GM21619 (cell line): Measurements from ENCODE around the gene RREB1.
"Not testable (repeated sequence)": the region's sequence is repeated elsewhere in the genome, so short reads cannot be mapped to it uniquely, and the experiment has no call there.

Source experiments
- ATAC-seq: cut with Tn5 transposase; IDR thresholded peaks from one replicate; pipeline ENCODE4 v1.9.1; 2021; ENCODE audit not compliant: unreplicated experiment

Gene RREB1

DNA sequence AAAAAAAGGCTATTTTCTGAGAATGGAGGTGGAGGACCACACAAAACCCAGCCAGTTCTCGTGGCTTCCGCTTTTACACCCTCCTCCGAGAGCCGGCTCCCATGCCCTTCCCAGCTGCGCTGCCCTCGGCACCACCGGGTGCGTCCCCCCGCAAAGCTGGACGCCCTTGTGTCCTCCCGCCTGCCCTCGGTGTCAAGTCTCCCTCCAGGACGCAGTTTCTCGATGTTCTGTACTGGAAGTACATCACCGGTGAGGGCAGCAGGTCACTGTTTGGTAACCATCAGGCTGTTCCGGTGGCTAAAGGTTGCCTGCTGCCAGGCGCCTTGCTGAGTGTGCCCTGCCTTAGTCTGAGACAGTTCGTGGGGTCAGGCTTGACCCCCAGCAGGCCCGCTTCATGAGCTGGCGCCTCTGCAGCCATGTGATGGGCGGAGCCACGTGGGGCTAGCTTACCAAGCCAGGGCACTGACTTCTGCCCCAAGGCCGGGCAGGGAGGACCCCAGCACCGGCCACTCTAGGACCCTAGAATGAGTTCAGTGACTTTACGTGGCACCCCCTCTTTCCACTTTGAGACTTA, 34.6 kb downstream of the RREB1 start:
- no peak for ATAC-seq

DNA sequence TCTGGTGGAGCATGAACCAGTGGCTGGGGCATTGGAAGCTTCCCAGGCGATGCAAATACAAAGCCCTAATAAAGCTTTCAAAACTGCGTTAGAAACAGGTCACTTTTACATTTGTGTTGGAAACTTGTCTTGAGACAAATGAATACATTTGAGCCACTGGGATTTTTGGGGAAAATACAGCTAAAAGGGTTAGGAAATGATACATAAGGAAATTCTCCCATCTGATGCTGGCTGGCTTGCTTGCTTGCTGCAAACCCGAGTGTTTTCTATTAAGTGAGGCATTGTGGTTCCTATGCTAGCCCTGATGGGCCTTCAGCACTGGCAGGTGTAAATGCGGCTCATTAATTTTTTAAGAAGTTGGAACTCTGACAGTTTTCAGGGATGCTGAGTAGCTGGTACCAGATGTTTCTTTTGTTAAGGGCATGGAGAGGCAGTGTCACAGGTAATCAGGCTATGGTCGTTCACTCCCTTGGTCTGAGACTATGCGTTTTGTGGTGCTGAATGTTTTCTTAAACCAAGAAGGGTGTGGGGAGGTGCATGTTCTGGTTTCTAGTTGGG, 35.2 kb downstream of the RREB1 start:
- no peak for ATAC-seq

DNA sequence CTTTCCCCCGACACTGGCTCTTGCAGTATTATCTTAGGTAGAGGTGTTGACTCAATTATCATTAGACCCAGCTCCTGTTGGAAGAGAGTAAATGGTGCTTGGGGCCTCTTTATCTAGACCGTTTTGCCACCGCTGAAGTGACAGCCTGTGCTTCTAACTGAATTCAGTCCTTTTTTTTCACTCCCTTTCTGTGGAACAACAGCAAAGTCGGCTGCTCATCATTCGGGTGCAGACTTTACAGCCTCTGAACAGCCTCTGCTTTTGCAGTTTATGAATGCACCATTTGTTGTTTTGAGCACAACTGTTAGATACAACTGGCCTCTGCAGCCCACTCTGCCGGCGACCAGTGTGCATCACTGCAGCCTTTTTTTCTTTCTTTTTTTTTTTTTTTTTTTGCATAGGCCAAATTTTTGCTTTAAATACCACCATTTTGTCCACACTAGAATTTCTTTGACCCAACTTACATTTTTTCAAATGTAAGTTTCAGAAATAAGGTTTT, 35.8 kb downstream of the RREB1 start:
- ATAC-seq: no peak

DNA sequence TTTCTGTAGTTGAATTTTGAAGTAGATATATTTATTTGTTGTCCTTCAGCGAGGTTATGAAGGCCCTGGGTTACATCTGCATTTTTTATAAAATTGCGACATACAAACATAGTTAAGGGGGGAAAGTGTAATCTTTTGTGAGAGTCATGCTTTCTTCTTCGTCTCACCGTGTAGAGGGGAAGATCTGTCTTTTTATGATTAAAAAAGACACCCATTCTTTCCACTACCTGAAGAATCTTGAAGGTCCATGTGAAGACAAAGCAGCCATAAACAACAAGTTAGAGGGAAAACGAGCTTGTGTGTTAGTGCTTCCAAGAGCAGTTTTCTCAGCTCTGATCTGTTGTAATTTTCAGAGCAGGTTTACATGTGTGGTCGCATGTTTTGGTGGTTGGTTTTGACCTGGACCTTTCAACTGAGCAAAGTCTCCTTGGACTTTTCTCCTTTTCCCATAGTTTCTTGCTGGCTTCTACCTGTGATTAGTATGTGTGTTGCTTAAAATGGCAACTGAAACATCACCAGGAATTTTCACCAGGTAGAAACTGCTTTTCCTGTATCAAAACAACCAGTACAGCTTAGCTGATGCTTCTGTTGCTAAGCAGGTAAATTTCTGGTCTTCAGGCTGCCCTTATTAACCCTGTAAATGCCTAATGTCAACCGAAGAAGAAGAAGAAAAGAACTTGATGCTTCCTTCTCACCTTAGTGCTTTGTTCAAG, 37.3 kb downstream of the RREB1 start:
- no peak for ATAC-seq

DNA sequence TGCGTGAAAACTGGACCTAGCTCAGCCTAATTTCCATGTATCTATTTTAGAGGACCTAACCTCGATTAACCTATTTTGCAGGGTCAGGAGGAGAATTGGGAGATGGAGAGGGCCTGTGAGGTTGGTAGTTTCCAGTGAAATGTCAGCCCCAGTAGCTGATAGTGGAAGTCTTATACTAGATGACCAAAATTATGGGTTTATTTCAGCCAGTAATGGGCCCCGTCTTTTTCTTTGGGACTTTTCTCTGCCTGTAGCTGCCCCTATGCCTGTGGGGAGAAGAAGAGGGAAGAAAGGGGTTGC, 37.8 kb downstream of the RREB1 start:
- ATAC-seq: no peak

DNA sequence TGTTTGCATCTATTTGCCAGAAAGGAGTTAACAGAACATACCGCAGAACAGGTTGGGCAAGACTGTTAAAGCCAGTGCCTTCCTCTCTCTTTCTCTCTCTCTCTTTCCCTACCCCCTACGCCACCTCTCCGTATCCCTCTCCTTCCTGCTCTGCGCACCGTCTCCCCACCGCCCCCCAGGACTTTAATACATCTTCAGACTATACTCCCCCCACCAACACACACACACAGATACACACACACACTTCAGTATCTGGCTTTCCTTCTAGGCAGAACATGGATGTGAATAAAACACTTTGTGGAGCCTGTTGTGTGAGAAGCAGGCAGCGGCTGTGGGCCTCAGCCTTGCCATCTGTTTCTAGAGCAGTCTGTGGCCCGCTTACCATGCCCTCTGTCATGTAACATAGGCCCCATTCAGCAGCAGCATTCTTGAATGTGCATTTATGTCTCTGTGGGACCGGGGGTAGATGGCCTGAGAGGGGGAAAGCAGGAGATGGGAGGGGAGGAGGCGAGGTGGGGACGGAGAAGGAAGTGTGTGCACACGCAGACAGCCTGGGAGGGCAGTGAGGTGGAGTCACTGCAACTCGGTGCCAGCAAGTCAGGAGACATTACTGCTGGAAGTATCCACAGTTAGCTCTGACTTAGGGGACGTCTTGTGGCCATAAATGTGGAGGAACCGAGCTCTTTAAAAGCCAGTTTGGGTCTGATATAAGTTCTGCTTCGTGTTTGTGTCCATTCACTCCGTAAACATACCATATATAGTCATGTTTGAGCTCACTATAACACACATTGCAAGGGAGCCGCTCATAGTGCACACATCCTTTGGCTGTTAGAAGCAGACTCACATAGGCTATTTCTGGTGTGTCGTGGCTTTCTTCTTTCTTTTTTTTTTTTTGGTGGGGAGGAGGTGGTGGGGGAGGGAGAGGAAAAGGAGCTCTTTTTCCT, 38.4 kb downstream of the RREB1 start:
- peak; percentile 49 for ATAC-seq

DNA sequence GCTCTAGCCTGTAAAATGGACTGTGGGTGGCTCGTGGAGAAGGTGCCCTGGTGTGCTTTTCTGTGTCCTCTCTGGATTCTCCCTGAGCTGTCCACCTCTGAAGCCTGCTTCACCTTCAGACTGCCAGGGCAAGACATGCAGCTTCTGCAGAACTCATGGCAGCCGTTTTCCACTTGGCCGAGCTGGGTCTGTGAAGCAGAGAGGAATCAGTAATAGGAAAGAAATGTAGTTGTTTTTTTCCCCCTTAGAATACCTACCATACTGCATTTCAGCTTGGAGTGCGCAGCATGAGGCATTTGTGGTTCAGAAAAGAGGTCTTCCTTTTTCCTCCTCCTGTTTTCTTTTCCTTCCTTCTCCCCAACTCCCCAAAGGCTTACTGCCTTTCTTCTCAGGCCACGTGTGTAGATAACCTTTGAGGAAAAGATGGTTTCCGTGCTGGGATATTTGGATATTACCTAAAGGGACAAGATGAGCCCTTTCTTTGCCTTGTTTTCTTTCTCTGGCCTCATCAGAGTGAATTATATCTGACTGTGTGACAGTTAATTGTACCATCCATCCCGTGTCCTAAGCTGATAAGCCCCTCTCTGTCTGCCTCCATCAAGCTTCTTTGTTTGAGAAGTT, 39.4 kb downstream of the RREB1 start:
- no peak for ATAC-seq

DNA sequence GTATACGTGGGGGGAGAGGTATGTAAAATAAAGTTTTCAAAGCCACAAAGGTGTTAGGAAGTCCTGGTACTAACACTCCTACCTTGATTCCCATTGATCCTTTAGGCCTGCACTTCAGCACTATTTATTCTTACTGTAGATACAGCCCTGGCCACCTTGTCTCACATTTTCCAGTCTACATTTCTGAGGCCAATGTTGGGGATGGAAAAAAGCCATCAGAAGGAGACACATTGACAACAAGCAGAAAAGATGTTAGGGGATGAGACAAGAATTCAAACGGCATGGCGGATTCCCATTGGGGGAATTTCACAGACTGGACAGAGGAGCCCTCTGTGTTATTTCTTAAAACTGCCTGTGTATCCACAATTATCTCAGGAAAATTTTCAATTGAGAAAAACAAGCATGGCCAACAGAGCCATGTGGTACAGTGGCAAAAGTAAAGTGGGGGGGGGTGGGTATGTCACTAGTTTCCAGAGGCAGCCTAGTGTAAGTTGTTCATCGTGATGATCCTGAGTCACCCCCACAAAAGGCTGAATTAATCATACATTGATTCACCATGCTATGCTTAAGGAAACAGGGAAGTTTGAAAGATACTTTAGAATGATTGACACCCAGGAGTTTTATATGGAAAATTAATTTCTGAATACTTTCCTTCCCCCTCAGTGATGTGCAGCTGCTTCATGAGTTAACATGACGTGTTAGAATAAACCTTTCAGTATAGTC, 40.5 kb downstream of the RREB1 start:
- ATAC-seq: no peak

DNA sequence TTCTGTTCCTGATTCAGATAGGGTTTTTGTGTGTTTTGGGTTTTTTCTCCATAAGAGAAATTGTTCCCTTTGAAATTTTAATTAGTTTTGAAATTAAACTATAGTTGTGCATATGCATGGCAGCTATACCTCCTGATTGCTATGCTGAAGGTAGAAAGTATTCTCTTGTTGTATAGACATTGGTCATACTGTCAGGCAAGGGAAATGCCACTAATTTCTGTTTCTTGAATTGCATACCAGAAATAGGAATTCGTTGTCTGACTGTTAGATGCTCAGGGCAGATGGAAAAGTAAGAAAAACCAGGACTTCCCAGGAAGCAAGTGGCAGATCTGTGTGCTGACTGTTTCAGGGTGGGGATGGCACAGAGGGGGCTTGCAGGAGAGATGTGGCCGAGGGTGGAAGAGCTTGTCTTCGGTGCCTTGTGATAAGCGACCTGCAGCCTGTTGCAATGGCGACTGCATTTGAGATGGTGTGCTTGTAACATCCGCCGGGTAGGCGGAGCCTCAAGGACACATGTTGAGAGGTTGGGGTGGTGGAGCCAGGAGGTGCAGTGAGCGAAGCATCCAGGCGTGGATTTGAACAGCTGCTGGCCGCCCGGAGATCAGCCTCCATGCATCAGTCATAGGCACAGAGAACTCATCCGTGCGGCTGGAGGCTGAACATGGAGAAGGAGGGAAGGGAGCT, 42.8 kb downstream of the RREB1 start:
- no peak for ATAC-seq

DNA sequence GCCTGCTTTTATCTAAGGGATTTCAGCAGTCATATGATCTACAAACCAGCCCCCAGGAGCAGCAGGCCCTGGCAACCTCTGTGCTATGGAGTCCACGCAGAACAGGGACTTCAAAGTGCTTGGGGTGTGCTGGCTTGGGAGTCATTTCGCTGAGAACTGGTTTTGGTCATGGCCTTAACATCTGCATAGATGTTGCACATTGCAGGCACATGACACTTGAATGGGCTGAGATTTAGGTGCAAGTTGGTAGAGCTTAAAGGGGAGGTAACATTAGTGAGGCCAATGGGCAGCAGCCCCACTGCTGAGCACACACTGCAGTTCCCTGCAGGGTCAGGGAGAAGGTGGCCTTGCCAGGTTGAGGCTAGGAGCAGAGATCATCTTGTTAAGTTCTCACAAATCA, 43.6 kb downstream of the RREB1 start:
- no peak for ATAC-seq

DNA sequence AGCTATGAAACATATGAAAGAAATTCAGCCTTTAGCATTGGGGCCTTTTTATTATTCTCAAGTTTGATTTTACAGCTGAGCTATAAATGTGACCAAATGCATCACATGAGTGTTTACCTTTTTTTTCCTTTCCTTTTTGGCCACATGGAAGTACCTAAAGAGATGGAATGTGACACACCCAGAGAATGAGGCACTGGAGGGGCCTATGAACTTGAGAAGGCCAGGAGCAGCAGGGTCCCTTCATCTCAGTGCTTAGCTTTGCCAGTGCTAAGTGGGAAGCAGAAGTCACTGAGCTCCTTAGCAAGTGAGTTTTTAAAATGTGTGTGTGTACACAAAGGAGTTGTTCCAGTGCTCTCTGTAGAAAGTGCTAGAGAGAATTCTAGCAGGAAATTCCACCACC, 44.7 kb downstream of the RREB1 start:
- no peak for ATAC-seq

DNA sequence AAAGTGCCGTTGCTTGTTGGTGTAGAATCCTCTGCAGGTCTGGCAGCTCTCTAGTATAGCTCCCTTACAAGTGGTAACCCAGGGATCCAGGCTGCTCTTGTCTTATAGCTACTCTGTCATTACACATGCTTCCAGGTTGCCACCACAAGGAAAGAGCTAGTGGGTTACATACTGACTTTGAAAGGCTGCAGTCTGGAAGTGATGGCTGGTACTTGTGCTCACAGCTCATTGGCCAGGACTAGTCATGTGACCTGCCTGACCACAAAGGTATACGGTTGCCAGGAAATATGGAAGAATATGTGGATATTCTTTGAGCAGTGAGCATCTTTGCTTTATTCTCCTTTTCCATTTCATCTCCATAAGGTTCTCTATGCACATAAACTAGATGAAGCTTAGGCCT, 46.0 kb downstream of the RREB1 start:
- no peak for ATAC-seq

DNA sequence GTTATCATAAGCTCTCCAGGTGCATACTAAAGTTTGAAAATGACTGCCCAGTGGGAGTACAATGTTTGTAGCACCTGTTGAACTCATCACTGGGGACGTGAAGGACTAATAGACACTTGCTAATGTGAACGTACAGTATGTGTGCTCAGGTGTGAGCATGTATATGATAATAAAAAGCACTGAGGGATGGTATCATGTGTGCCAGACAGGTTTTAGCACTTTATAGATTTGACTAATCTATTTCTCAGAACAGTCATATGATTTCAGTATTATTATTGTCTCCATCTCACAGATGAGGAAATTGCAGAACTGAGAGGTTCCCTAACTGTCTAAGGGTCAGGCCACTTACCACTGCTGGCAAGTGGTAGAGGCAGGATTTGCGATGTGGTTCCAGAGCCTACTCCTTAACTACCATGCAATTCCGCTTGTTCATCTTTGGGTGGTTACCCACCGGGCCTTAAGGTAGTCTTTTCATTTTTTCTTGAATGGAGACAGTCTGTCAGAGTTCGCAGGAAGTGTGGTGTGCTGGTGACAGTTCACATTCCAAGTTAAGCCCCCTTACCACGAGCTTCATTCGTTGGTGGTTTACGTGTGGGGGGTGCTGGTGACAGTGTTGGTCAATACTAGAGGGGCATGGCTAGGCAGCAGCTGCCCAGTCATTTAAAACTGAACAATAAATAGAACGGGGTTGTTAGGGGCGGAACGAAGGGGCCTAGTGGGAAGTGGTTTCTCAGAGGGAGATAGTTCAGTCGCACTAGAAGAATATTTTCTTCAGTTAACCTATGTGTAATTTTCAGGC, 46.8 kb downstream of the RREB1 start:
- ATAC-seq: peak; percentile 67

DNA sequence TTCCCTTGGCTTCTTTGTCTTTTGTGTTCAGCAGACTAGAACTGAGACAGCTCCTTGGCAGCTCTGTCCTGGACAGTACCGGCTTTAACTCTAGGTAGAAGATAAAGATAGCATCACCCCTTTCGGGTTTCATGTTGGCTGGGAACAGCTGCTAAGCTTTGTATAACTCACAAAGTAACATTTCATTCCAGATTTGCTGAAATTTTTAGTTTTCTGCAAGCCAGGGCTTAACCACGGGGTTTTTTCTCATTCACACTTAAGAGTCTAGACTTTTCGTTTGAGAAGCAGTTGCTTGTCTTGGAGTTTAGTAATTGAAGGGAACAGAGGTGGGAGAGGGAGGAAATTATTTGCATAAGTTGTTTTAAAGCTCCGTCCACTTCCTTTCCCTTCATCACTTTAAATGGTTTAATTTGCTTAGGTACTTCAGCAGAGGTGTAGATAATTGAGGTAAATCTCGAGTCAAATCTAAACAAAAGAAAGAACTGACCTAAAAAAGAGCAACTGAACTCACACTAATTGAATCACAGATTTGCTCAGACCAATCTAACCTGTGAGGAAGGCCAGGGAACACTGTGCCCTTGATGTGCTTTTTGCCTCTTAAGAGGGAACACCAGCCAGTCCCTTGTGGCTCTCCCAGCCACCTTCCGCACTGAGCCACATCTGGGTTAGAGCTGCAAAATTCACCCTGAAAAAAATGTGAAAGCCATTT, 48.3 kb downstream of the RREB1 start:
- ATAC-seq: peak; percentile 42

DNA sequence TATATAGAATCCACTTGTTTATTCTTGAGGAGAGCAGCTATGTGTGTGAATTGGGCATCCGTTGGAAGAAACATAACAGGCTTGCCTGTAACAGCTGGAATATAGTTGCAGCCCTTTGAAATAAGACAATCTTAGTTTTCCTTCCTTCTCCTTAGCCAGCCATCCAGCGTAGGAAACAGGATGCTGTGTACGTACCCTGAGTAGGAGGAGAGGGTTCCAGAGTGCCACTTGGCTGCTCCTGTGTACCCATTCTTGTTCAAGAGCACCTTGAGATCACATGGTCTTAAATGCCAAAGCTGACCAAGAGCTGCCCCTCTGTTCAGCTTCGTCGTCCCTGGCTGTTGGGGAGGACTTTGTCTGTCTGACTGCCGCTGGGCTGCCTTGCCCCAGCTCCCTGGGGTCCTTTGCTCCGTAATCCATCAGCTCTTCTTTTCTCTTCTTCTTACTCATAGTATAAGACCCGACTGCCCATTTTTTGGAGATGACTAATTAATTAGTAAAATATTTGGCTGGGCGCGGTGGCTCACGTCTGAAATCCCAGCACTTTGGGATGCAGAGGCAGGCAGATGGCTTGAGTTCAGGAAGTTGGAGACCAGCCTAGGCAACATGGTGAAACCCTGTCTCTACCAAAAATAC, 49.0 kb downstream of the RREB1 start:
- no peak for ATAC-seq

DNA sequence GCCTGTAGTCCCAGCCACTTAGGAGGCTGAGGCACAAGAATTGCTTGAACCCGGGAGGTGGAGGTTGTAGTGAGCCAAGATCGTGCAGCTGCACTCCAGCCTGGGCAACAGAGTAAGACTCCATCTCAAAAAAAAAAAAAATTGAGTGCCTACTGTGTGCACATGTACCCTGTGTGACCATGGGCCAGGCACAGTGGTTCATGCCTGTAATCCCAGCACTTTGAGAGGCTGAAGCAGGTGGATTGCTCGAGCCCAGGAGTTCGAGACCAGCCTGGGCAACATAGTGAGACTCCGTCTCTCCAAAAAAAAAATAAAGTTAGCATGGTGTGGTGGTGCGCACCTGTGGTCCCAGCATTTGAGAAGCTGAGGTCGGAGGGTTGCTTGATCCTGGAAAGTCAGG, 49.5 kb downstream of the RREB1 start:
- ATAC-seq: not testable (repeated sequence)

DNA sequence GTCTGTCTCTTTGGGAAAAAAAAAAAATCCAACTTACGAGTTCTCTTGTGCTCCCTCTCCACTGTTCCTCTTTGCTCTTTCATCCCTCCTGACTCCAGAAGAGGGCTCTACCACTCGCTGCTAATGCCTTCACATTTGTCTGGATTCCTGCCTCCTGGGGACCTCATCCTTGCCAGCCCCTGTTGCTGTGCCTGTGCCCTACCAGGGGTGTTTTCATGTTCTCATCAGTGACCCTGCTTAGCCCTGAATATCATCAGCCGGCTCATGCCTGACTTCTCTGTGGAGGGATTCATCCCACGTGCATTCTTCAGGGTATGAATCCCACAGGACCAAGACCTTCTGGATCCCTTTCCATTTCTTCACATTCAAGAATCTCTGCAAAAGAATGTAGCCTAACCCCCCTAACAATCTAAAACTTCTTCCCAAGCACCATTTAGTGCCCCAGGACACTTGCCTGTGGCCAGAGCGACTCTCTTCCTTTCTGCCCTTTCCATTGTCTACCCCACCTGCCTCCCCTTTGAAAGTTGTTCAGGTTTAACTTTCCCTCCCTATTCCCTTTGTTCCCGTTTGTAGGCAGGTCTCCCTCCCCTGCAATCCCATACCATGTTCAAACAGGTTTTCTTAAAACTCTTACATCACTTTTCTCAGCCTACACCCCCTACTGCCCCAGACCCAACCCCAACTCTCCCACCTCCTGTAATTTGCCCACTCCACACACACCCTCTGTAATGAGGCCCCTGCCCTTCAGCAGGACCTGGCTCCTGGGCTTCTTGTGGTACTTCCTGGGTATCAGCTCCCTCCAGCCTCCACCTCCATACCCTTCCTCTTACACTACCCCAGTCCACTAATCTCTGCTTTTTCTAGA, 50.2 kb downstream of the RREB1 start:
- no peak for ATAC-seq
